ENCODE data around the gene BLVRB. TPM values are rescaled to one million over a fixed set of nuclear protein-coding genes. Genes with fewer than 3 reads are reported as not detected.

The BLVRB gene
- total and polyA plus RNA-seq, 2 donors (not counting 3 experiments of a cell fraction or from before 2014, with no cell fraction given), result 30.8 to 113 TPM

DNA sequence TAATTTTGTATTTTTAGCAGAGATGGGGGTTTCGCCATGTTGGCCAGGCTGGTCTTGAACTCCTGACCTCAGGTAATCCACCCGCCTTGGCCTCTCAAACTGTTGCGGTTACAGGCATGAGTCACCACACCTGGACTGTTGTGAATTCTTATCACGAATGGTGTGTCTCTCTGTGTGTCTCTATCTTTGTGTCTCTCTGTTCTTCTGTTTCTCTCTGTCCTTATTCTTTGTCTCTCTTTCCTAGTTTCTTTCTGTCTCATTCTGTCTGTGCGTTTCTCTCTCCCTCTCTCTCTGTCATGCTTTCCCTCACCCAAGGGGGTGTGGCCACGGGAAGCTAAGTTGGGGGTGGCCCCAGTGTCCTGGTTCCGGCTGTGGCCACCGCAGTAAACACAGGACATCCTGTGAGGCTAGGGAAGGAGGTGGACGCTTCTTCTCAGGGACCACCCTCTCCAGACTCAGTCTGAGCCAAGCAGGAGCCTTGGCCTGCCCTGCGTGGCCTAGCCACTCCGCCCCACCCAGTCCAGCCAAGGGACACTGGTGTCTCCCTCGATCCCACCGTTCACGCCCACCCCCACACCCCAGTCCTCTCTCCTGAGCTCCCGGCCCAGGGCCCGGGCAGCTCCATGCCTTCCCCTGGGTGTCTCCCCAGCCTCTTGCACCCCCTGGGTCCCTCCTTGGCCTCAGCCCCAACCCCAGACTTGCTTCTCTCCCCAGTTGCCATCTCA lies 48.5 kb downstream of the BLVRB start:
- no TSS peak for BruUV-seq (replicated peaks)
- dilution Hi-C loops (cut with MboI; ENCODE audit: extremely low pct_ligation_motif_present, low sequenced_read_pairs), result no loop called here
- CTCF ChIA-PET, result interaction anchor here (0.7 to 1.2 kb wide), 3 partner anchors 11 to 112 kb away, joined by 3 to 6 read pairs (median 3); no protein-coding TSS in a partner anchor

DNA sequence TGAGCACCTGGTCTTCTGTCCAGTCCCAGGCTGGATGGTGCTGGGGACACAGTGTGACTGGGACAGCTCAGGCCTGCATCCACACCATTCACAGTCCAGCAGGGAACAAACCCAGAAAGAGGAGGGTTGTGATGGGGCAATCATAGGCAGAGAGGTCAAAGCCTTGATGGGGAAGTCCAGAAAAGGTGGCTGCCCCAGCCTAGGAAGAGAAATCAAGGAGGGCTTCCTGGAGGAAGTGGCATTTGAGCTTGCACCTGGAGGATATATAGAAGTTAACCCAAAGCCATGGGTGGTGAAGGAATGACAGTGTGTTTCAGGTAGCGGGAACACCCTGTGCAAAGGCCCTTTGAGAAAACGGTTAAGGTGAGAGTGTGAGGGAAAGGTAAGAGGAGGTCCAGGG lies 49.8 kb downstream of the BLVRB start:
- Histone ChIP-seq H3K4me3 (replicated peaks in 1 of 3; ENCODE audit: insufficient read depth in 1 of 3, low read depth in 1 of 3, low read length in 3 of 3) (no peak overlapping the region), H3K36me3 (ENCODE audit: control insufficient read depth in 2 of 2, extremely low read depth in 1 of 2, insufficient read depth in 2 of 2, low read length in 2 of 2) (no peaks in the 10 kb centered on the region), H3K79me2 (ENCODE audit: control insufficient read depth, insufficient read depth, low read length) (no peaks in the 10 kb centered on the region), H4K20me1 (replicated peaks; ENCODE audit: control insufficient read depth, extremely low read depth, insufficient read depth, low read length) (no peaks in the 10 kb centered on the region), H3K27me3 (ENCODE audit: control insufficient read depth in 2 of 2, insufficient read depth in 2 of 2, low read length in 2 of 2) (no peaks in the 10 kb centered on the region), H3K9ac (replicated peaks; ENCODE audit: extremely low read depth, insufficient read depth, low read length) (no peak overlapping the region), H3K9me1 (replicated peaks; ENCODE audit: control insufficient read depth, extremely low read depth, insufficient read depth, low read length) (no peaks in the 10 kb centered on the region), H3K4me1 (ENCODE audit: control insufficient read depth, extremely low read depth, insufficient read depth, low read length) (peaks cover 11% of the 10 kb centered on the region), H3K9me3 (replicated peaks; ENCODE audit: control insufficient read depth, insufficient read depth, low read length) (no peaks in the 10 kb centered on the region), H3K4me2 (ENCODE audit: insufficient read depth, low read length) (no peak overlapping the region), H2AFZ (ENCODE audit: low read depth, low read length) (no peak overlapping the region), H3K27ac (ENCODE audit: insufficient read depth, low read depth, low read length) (no peak overlapping the region)
- intact Hi-C loops (cut with micrococcal nuclease) (no loop called here), dilution Hi-C loops (cut with MboI; ENCODE audit: extremely low pct_ligation_motif_present, low sequenced_read_pairs) (no loop called here)
- POLR2A ChIA-PET, result no interaction called here
- no TSS peak for BruUV-seq (replicated peaks)
- no peak for DNase-seq (ENCODE audit: low read depth, low spot score)
- no peak for TF ChIP-seq CTCF (IDR thresholded peaks at IDR 0.05; ENCODE audit: extremely low read depth in 1 of 2, insufficient read depth in 1 of 2, low read depth in 1 of 2, low read length in 2 of 2)
- no peak for TF ChIP-seq MYC (IDR thresholded peaks at IDR 0.05; ENCODE audit: low read depth, low read length)
- no peak for TF ChIP-seq FOS (IDR thresholded peaks at IDR 0.05; ENCODE audit: borderline replicate concordance, insufficient read depth, low read length)
- TF ChIP-seq JUN (IDR thresholded peaks at IDR 0.05; ENCODE audit: borderline replicate concordance, insufficient read depth, insufficient read length, low read depth), result no peak
- TF ChIP-seq EZH2 (IDR thresholded peaks at IDR 0.05; ENCODE audit: borderline replicate concordance, low read depth, low read length, severe bottlenecking), result no peak
- TF ChIP-seq MAX (IDR thresholded peaks at IDR 0.05; ENCODE audit: insufficient read depth, insufficient read length), result no peak
- TF ChIP-seq GATA2 (IDR thresholded peaks at IDR 0.05; ENCODE audit: insufficient read depth, insufficient read length, low read depth, low read length), result no peak
- no peak for FAIRE-seq
- CTCF ChIA-PET, result interaction anchor here (1.2 to 1.8 kb wide), 3 partner anchors 10 to 219 kb away, joined by 3 to 5 read pairs (median 4); no protein-coding TSS in a partner anchor

More for the DNA sequence above, 48.5 kb downstream of the BLVRB start:
- no peaks in the 10 kb centered on the region for H3K27me3 ChIP-seq (ENCODE audit: control insufficient read depth in 2 of 2, insufficient read depth in 2 of 2, low read length in 2 of 2)
- TF ChIP-seq EZH2 (IDR thresholded peaks at IDR 0.05; ENCODE audit: borderline replicate concordance, low read depth, low read length, severe bottlenecking) (no peak), POLR2A (IDR thresholded peaks at IDR 0.05; ENCODE audit: low read depth, low read length) (no peak), POLR2AphosphoS5 (IDR thresholded peaks at IDR 0.05; ENCODE audit: insufficient read depth, low read depth, low read length) (peak; percentile 41), FOS (IDR thresholded peaks at IDR 0.05; ENCODE audit: borderline replicate concordance, insufficient read depth, low read length) (peak; percentile 17), JUN (IDR thresholded peaks at IDR 0.05; ENCODE audit: borderline replicate concordance, insufficient read depth, insufficient read length, low read depth) (peak; percentile 13)
- H3K4me2 ChIP-seq (ENCODE audit: insufficient read depth, low read length), result no peak overlapping the region
- peaks cover 17% of the 10 kb centered on the region for H3K4me1 ChIP-seq (ENCODE audit: control insufficient read depth, extremely low read depth, insufficient read depth, low read length)
- DNase-seq (ENCODE audit: low read depth, low spot score) (no peak), FAIRE-seq (peak; percentile 75)
- H3K9me3 ChIP-seq (replicated peaks; ENCODE audit: control insufficient read depth, insufficient read depth, low read length), result no peaks in the 10 kb centered on the region
- no peaks in the 10 kb centered on the region for H3K36me3 ChIP-seq (ENCODE audit: control insufficient read depth in 2 of 2, extremely low read depth in 1 of 2, insufficient read depth in 2 of 2, low read length in 2 of 2)
- no peaks in the 10 kb centered on the region for H3K9me1 ChIP-seq (replicated peaks; ENCODE audit: control insufficient read depth, extremely low read depth, insufficient read depth, low read length)
- POLR2A ChIA-PET, result no interaction called here
- peak overlapping the region; percentile 8 for H3K9ac ChIP-seq (replicated peaks; ENCODE audit: extremely low read depth, insufficient read depth, low read length)
- peak overlapping the region; percentile 90 for H2AFZ ChIP-seq (ENCODE audit: low read depth, low read length)
- H3K27ac ChIP-seq (ENCODE audit: insufficient read depth, low read depth, low read length), result peak overlapping the region; percentile 13
- H3K4me3 ChIP-seq (replicated peaks in 1 of 3; ENCODE audit: insufficient read depth in 1 of 3, low read depth in 1 of 3, low read length in 3 of 3), result no peak overlapping the region
- intact Hi-C loops (cut with micrococcal nuclease), result no loop called here
- no peaks in the 10 kb centered on the region for H3K79me2 ChIP-seq (ENCODE audit: control insufficient read depth, insufficient read depth, low read length)
- no peaks in the 10 kb centered on the region for H4K20me1 ChIP-seq (replicated peaks; ENCODE audit: control insufficient read depth, extremely low read depth, insufficient read depth, low read length)
